Measurements from ENCODE around the gene BMP3.

Gene BMP3

DNA sequence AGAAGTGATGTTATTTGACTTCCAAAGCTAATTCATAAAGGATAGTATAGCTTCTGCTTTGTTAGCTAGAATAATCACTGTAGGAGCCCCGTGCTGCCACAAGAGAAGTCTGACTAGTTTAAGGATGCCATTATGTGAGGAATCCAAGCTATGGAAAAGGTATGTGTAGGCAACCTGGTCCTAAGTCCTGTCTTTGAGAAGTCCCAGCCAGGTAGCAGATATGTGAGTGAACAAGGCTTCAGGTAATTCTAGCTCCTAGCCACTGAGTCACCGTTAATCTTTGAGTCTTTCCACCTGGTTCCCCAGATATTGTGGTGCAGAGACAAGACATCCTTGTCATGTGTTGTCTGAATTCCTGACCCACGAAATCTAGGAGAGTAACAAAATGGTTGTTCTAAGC is 55.5 kb downstream of the BMP3 start:
- TF ChIP-seq, protein P1, sequence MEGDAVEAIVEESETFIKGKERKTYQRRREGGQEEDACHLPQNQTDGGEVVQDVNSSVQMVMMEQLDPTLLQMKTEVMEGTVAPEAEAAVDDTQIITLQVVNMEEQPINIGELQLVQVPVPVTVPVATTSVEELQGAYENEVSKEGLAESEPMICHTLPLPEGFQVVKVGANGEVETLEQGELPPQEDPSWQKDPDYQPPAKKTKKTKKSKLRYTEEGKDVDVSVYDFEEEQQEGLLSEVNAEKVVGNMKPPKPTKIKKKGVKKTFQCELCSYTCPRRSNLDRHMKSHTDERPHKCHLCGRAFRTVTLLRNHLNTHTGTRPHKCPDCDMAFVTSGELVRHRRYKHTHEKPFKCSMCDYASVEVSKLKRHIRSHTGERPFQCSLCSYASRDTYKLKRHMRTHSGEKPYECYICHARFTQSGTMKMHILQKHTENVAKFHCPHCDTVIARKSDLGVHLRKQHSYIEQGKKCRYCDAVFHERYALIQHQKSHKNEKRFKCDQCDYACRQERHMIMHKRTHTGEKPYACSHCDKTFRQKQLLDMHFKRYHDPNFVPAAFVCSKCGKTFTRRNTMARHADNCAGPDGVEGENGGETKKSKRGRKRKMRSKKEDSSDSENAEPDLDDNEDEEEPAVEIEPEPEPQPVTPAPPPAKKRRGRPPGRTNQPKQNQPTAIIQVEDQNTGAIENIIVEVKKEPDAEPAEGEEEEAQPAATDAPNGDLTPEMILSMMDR (IDR thresholded peaks at IDR 0.05; ENCODE audit: extremely low read depth, missing control alignments): no peak
- DNase-seq (ENCODE audit: low spot score): no peak

- DNase-seq (ENCODE audit: low spot score): no peak
- TF ChIP-seq, protein P1 (IDR thresholded peaks at IDR 0.05; ENCODE audit: extremely low read depth, missing control alignments): no peak
These were observed 63.4 kb downstream of the BMP3 start for GRCh38 chr4:81093720-81094401.

- TF ChIP-seq, protein P1 (IDR thresholded peaks at IDR 0.05; ENCODE audit: extremely low read depth, missing control alignments): no peak
- no peak for DNase-seq (ENCODE audit: low spot score)
These were observed 64.9 kb downstream of the BMP3 start for GRCh38 chr4:81095389-81095788.

GRCh38 chr4:81096566-81096965 is 66.1 kb downstream of the BMP3 start:
- TF ChIP-seq, protein P1 (IDR thresholded peaks at IDR 0.05; ENCODE audit: extremely low read depth, missing control alignments): no peak
- no peak for DNase-seq (ENCODE audit: low spot score)

DNA sequence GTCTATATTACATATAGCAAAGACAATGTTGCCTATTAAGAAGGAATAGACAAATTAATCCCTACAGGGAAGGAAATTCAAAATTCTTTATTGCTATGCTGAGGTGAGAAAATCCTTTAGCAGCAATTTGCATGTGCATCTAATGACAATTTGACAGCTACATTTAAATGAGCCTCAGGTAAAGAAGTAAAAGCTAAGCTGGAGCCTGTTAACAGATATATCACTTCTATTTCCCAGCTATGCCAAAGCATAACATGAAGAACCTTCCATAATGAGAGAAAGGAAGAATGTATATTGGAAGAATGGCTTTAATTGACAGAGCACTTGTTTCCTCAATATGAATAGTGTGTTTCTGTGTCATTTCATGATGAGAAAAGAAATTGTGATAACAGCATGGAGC is 71.6 kb downstream of the BMP3 start:
- no peak for DNase-seq (ENCODE audit: low spot score)
- TF ChIP-seq, protein P1 (IDR thresholded peaks at IDR 0.05; ENCODE audit: extremely low read depth, missing control alignments): no peak

GRCh38 chr4:81106150-81106549 is 75.6 kb downstream of the BMP3 start:
- TF ChIP-seq, protein P1 (IDR thresholded peaks at IDR 0.05; ENCODE audit: extremely low read depth, missing control alignments): no peak
- DNase-seq (ENCODE audit: low spot score): no peak
